NCI-H1436 (cell line): ENCODE measurements around the gene TRAPPC3.
A peak's percentile ranks its signal among the peaks of the same experiment; 100 is the strongest.

Experiments used
- DNase-seq: peaks from one replicate; lab custom pipeline; 2025; lab: John Stamatoyannopoulos, UW

TRAPPC3 gene

DNA sequence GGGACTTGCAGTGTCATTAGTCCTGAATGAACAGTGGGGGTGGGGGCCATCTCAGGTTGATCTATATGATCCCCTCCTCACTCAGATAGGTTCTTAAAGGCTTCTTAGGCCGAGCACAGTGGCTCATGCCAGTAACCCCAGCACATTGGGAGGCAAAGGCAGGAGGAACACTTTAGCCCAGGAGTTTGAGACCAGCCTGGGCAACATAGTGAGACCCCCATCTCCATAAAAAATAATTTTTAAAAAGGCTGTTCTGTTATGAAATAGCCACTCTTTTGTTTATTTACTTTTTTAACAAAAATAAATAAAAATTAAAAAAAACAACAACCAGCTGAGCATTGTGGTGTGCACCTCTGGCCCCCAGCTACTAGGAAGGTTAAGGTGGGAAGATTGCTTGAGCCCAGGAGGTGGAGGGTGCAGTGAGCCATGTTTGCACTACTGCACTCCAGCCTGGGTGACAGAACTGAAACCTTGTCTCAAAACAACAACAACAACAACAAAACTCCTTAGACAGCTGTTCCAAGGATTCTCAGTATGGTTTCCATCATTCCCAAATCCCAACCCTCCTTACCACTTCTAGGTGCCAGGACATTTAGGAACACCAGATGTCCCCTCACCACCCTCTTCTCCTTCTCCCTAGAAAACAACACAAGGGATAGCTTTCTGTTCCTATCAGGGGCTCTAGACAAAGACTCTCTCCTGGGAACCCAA lies 2.0 kb upstream of the TRAPPC3 start:
- DNase-seq, result no peak

GRCh38 chr1:36150296-36151133 lies 1.2 kb upstream of the TRAPPC3 start:
- DNase-seq, result peak; percentile 66

DNA sequence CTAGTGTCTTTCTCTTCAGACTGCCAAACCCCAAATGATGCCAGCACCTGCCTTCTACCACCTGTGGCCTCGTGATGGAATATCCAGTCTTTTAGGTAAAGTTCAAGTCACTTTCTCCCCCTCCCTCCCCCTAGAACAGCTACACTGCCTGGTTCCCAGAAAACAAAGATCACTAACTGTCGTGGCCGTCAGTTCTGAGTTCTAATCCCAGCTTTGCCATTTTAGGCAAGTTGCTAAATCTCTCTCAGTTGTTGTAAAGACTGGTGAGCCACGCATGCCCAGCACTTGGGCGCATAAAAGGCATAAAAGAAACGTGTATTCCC lies 648 bp upstream of the TRAPPC3 start:
- DNase-seq, result no peak

GRCh38 chr1:36148821-36149236 lies 457 bp downstream of the TRAPPC3 start:
- no peak for DNase-seq

DNA sequence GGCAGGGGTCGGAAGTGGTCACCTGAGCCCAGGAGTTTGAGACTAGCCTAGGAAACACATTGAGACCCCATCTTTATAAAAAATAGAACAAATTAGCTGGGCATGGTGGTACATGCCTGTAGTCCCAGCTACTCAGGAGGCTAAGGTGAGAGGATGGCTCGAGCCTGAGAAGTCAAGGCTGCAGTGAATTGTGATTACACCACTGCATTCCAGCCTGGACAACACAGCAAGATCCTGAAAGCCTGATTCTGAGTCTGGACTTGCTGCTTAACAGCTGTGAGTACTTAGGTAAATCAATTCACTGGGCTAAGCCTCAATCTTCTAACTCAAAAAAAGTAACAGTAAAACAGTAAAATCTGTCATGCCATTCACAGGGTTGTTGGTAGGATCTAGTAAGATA lies 4.9 kb downstream of the TRAPPC3 start:
- DNase-seq, result no peak

DNA sequence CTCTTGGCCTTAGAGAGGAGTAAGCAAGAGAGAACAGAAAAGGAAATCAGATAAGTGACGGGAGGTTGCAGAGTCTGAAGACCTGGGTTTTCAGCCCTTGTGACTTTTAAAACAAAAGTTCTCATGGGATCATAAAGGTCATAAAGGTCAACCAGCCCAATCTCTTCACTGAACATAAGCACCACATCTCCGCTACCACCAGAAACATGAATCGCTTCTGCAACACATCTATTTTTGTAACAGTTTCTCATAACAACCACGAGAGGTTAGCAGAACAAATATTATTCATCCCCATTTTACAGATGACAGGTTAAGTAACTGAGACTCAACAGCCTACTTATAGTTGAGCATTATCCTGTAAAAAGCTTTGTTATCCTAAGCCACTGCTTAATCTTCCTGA lies 5.9 kb downstream of the TRAPPC3 start:
- no peak for DNase-seq

DNA sequence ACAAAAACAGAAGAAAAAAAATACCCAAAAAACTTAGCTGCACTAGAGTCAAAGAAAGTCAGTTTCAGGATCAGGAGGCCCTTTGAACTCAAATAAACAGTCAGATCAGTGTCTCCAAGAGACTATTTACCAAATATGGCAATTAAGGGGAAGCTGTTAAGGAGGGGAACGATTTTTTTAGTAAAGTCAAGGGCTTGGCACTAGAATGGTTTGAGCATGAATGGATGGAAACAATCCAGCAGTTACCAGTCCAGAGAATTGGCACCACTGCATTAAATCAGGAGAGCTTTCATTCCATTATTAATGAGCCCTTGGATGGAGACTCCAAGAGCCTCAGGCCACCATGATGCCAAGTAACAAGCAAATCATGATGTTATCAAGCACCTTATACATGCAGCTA lies 7.2 kb downstream of the TRAPPC3 start:
- DNase-seq, result no peak

- no peak for DNase-seq
These were observed 9.8 kb downstream of the TRAPPC3 start for GRCh38 chr1:36139521-36139920.

DNA sequence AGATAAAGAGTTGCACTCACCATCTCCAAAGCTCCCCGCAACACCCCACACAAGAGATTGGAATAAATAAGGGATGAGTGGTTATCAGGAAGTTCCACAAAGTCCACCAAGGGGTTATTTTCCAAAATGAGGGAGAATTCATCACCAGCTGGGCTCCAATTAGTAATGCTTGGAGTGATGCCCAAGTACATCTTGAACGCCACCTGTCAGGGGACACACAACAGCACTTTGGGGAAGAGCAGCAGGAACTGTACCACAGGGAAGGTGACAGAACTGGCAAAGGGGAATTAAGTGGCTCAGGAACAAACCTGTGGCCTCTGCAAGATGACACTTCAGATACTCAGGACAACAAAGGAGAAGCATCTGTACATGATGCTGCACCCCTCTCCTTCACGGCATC lies 11.5 kb downstream of the TRAPPC3 start:
- DNase-seq, result no peak

GRCh38 chr1:36137226-36137625 lies 12.1 kb downstream of the TRAPPC3 start:
- no peak for DNase-seq

DNA sequence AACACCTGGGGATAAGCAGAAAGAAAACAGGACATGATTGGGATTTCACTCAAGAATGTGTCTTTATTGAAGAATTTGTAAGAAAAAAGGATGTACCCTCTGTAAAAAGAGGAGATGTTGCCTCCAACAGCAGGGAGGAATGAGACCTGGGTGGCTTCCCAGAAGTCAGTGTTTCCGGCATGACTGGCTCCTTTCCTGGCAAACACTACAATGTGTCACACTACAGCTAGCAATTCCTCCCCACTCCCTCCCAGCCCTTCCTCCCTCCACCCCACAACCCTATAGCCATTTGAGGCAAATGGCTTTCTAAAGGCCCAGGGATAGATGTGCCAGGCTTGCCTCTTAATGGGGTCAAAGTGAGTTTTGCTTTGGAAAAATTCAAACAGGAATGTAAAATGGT lies 12.8 kb downstream of the TRAPPC3 start:
- DNase-seq, result no peak

- DNase-seq, result no peak
These were observed 13.5 kb downstream of the TRAPPC3 start for GRCh38 chr1:36135796-36136195.

- no peak for DNase-seq
These were observed 14.0 kb downstream of the TRAPPC3 start for GRCh38 chr1:36135330-36135667.

DNA sequence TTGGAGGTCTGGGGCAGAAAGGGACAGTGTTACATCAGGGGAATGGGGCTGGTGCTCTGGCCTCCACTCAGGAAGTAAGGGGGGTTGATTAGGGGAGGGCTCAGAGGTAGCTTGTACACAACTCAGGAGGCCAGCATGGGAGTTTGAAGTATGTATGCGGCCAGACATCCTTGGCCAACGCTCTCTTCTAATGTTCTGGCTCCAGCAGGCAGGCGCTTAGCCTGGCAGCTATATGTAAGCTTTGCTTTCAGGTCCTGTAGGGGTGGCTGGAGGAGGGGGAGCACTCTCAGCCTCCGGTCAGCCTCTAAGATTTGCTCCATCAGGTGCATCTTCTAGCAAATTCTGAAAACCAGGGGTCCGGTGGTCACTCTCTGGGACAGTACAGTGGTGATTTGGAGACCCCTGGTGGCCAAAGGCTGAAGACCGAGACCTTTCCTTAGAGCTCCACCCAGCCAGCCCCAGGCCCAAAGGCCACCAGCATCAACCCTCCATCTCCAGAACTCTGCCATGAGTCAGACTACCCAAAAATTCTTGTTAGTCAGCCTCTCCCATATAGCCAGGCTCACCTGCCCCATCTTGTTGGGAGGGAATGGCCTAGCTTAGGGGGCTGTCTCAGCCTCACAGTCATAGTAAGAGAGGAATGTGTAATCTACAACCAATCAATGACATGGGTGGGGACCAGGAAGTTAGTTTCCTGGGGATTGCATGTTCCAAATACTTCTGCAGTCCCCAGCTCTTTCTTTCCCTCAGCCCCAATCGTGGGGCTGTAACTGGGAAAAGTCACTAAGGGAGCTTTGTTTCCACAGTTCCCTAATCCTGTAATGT lies 14.6 kb downstream of the TRAPPC3 start:
- peak; percentile 27 for DNase-seq

GRCh38 chr1:36134031-36134430 lies 15.3 kb downstream of the TRAPPC3 start:
- no peak for DNase-seq

DNA sequence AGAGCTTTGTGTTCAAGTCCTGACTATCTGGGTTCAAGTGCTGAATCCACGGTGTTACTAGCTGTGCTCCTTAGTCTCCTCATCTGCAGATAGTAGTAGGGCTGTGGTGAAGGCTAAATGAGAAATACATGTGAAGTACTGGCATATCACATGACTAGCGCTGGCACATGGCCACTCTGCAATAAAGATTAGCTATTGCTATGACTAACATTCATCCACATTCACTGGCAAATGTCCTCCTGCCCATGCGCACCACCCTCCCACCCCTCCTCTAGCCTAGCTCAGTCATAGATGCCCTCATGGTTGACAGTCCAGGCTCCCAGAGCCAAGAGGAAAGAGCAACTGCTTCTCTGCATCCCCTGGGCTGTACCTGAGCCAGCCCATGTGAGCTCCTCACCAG lies 15.8 kb downstream of the TRAPPC3 start:
- no peak for DNase-seq

DNA sequence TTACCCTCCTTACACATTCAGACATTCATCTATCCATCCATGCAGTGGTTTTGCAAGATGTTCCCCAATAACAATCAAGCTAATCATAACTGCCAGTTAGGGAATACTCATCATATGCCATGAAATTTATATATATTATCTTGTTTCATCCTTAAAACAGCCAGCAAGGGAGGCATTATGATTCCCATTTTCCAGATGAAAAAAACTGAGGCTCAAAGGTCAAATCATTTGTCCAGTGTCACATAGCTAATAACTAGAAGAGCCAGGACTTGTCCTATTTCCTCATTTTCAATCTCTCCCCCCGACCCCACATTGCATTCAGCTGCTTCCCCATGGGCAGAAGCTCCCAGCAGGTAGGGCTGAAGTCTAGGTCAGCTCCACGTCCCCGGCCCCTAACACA lies 17.3 kb downstream of the TRAPPC3 start:
- no peak for DNase-seq

GRCh38 chr1:36128905-36129206 lies 20.4 kb downstream of the TRAPPC3 start:
- no peak for DNase-seq

- no peak for DNase-seq
These were observed 21.0 kb downstream of the TRAPPC3 start for GRCh38 chr1:36128126-36128904.

DNA sequence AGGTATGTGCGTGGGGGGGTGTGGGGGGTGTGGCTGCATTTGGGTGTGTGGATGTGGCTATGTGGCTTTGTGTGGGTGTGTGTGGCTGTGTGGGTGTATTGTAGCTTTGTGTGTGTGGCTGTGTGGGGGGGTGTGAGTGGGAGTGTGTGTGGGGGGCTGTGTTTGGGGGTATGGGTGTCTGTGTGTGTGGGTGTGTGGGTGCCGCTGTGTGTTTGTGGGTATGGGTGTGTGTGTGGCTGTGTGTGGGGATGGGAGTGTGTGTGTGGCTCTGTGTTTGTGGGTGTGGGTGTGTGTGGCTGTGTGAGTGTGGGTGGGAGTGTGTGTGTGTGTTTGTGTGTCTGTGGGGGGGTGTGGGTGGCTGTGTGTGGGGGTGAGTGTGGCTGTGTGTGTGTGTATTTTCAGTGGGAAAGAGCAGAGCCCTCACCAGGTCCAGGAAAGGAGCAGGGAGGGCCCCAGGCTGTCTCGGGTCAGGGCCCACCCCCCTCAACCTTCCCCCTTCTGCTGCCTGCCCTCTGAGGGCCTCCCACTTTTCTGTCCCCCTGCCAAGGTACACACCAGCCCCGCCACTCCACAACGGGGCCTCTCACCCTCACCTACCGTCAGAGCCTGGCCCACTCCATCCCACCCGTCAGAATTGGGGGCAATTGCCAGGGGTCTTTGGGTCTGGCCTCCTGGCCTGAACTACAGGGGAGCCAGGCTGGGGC lies 22.3 kb downstream of the TRAPPC3 start:
- DNase-seq, result no peak

- no peak for DNase-seq
These were observed 23.1 kb downstream of the TRAPPC3 start for GRCh38 chr1:36126005-36126716.
